GM23338 (cell line): Measurements from ENCODE around the gene ARHGEF1. TPM values are rescaled to one million over a fixed set of nuclear protein-coding genes. Genes with fewer than 3 reads are reported as not detected.

Experiments used
- ATAC-seq: fragments of 200-7000 bp; cut with Tn5 transposase; 3 replicates; pipeline ENCODE4 v1.9.1; 2020
- DNase-seq: peaks from one replicate; pipeline ENCODE4 v3.0.0-alpha.2; 2015; ENCODE audit warnings: low spot score
- H2AFZ ChIP-seq: fragments of 200-600 bp; sonication (generic); 2 replicates; pipeline ENCODE4 v1.8.0; 2016; ENCODE audit warnings: antibody characterized with exemption, mild to moderate bottlenecking, moderate library complexity
- H3F3A ChIP-seq: fragments of 200-600 bp; sonication (generic); replicated peaks from 2 replicates; pipeline ENCODE4 v1.8.0; 2017; ENCODE audit warnings: antibody characterized with exemption, mixed run types, low read depth
- H3K27ac ChIP-seq: fragments of 200-600 bp; sonication (generic); 2 replicates; pipeline ENCODE4 v1.6.1; 2016; ENCODE audit warnings: low read depth
- H3K27me3 ChIP-seq: fragments of 200-600 bp; sonication (generic); 2 replicates; pipeline ENCODE4 v1.8.0; 2016; ENCODE audit warnings: mild to moderate bottlenecking, mixed run types, moderate library complexity; ENCODE audit not compliant: insufficient read depth
- H3K36me3 ChIP-seq: fragments of 200-600 bp; sonication (generic); 2 replicates; pipeline ENCODE4 v1.8.0; 2016; ENCODE audit warnings: mild to moderate bottlenecking; ENCODE audit not compliant: insufficient read depth
- H3K4me1 ChIP-seq: fragments of 200-600 bp; sonication (generic); 2 replicates; pipeline ENCODE4 v1.8.0; 2016; ENCODE audit warnings: mild to moderate bottlenecking, moderate library complexity; ENCODE audit not compliant: insufficient read depth
- H3K4me2 ChIP-seq: fragments of 200-600 bp; sonication (generic); 2 replicates; pipeline ENCODE4 v1.7.1; 2017; ENCODE audit warnings: mixed run types
- H3K4me3 ChIP-seq: fragments of 200-600 bp; sonication (generic); 2 replicates; pipeline ENCODE4 v1.6.1; 2016; ENCODE audit warnings: mixed run types
- H3K79me2 ChIP-seq: fragments of 200-600 bp; sonication (generic); replicated peaks from 2 replicates; pipeline ENCODE4 v1.8.0; 2017; ENCODE audit warnings: mild to moderate bottlenecking; ENCODE audit not compliant: insufficient read depth
- H3K9me2 ChIP-seq: fragments of 200-600 bp; sonication (generic); 2 replicates; pipeline ENCODE4 v1.8.0; 2017; ENCODE audit not compliant: insufficient read depth
- H4K20me1 ChIP-seq: fragments of 200-600 bp; sonication (generic); replicated peaks from 2 replicates; pipeline ENCODE4 v1.8.0; 2017; ENCODE audit warnings: mild to moderate bottlenecking; ENCODE audit not compliant: insufficient read depth
- H3K27ac Mint-ChIP-seq: 2 replicates; pipeline ENCODE4 v1.8.0; 2020; ENCODE audit warnings: inconsistent platforms, mild to moderate bottlenecking, moderate library complexity, mixed read lengths
- H3K27me3 Mint-ChIP-seq: 3 replicates; pipeline ENCODE4 v1.8.0; 2022; ENCODE audit warnings: low read depth, mild to moderate bottlenecking, moderate library complexity, mixed read lengths, inconsistent platforms; ENCODE audit not compliant: insufficient read depth, poor library complexity
- H3K36me3 Mint-ChIP-seq: 3 replicates; pipeline ENCODE4 v1.8.0; 2021; ENCODE audit warnings: low read depth, mild to moderate bottlenecking, inconsistent platforms, moderate library complexity, mixed read lengths
- H3K4me1 Mint-ChIP-seq: 3 replicates; pipeline ENCODE4 v1.8.0; 2020; ENCODE audit warnings: mild to moderate bottlenecking, inconsistent platforms, mixed read lengths
- H3K4me3 Mint-ChIP-seq: 3 replicates; pipeline ENCODE4 v1.8.0; 2021; ENCODE audit warnings: moderate library complexity, mild to moderate bottlenecking, inconsistent platforms, mixed read lengths
- H3K9me3 Mint-ChIP-seq: 3 replicates; pipeline ENCODE4 v1.8.0; 2020; ENCODE audit warnings: moderate library complexity, mild to moderate bottlenecking, inconsistent platforms, mixed read lengths
- CREB1 ChIP-seq: fragments of 250-450 bp; sonication (Bioruptor Pico); IDR thresholded peaks from 2 replicates; pipeline ENCODE4 v1.5.0; 2020; ENCODE audit warnings: low read depth, mild to moderate bottlenecking, moderate library complexity
- CTCF ChIP-seq, 2 experiments: fragments of 200-600 bp in 1 of 2; sonication (generic) in 1 of 2; conservative IDR thresholded peaks; 2 replicates each; pipeline versions ENCODE4 v1.5.1 to v1.6.1; 2016 to 2017; ENCODE audit warnings: antibody characterized with exemption in 2 of 2, low read depth in 2 of 2, mild to moderate bottlenecking in 2 of 2, moderate library complexity in 1 of 2
- EZH2 ChIP-seq: fragments of 200-600 bp; sonication (generic); IDR thresholded peaks from one replicate; pipeline ENCODE4 v1.8.0; 2017; ENCODE audit warnings: antibody characterized with exemption, mild to moderate bottlenecking, low read depth; ENCODE audit not compliant: unreplicated experiment
- EZH2phosphoT487 ChIP-seq: fragments of 200-600 bp; sonication (generic); IDR thresholded peaks from one replicate; pipeline ENCODE4 v1.8.1; 2018; ENCODE audit warnings: antibody characterized with exemption; ENCODE audit not compliant: unreplicated experiment
- JUNB ChIP-seq: IDR thresholded peaks from one replicate; pipeline ENCODE4 v1.6.1; 2016; ENCODE audit warnings: antibody characterized with exemption; ENCODE audit not compliant: unreplicated experiment
- NANOG ChIP-seq: IDR thresholded peaks from 2 replicates; pipeline ENCODE4 v1.6.1; 2016; ENCODE audit warnings: antibody characterized with exemption, borderline replicate concordance
- POLR2AphosphoS5 ChIP-seq: IDR thresholded peaks from 2 replicates; pipeline ENCODE4 v1.6.1; 2016; ENCODE audit warnings: antibody characterized with exemption, low read depth
- STAT1 ChIP-seq: IDR thresholded peaks from one replicate; pipeline ENCODE4 v1.6.1; 2016; ENCODE audit warnings: antibody characterized with exemption; ENCODE audit not compliant: unreplicated experiment
- ZNF114 ChIP-seq: fragments of 250-450 bp; sonication (Bioruptor Pico); IDR thresholded peaks from 2 replicates; pipeline ENCODE4 v1.5.0; 2020; ENCODE audit warnings: mild to moderate bottlenecking, moderate library complexity
- ZNF331 ChIP-seq: fragments of 250-450 bp; sonication (Bioruptor Pico); IDR thresholded peaks from 2 replicates; pipeline ENCODE4 v1.5.0; 2020; ENCODE audit warnings: low read depth, mild to moderate bottlenecking, moderate library complexity
- ZNF462 ChIP-seq: fragments of 250-450 bp; sonication (Bioruptor Pico); IDR thresholded peaks from 2 replicates; pipeline ENCODE4 v1.5.0; 2020; ENCODE audit warnings: mild to moderate bottlenecking, moderate library complexity
- polyA plus RNA-seq: library from polyadenylated mRNA; unstranded; fragments of >200 nt; fragmentation: Nextera tagmentation; extraction: Ambion mirVana; gene quantifications from 2 replicates; pipeline ENCODE4 v1.2.1, GENCODE V29; 2016
- total RNA-seq: library from RNA; depleted of rRNA; stranded (reverse); fragments of >200 nt; shearing (Covaris generic); gene quantifications from 2 replicates; pipeline ENCODE4 v1.2.3, GENCODE V29; 2014
- TF ChIP-seq, protein P1 (sequence below): IDR thresholded peaks from one replicate; pipeline ENCODE4 v1.6.1; 2018; ENCODE audit warnings: antibody characterized with exemption; ENCODE audit not compliant: unreplicated experiment
- TF ChIP-seq, protein P2 (sequence below): IDR thresholded peaks from 2 replicates; pipeline ENCODE4 v1.6.1; 2016; ENCODE audit warnings: antibody characterized with exemption

The ARHGEF1 gene
- total and polyA plus RNA-seq, 2 experiments from 2014 or later = 41.3 to 44.7 TPM

- Mint-ChIP-seq H3K36me3 (peaks cover 3% of the 10 kb centered on the region; the same call in 1 of the 3 replicates), H3K27me3 (peaks cover 61% of the 10 kb centered on the region), H3K4me1 (peaks cover 23% of the 10 kb centered on the region), H3K9me3 (peaks cover 4% of the 10 kb centered on the region; the same call in 1 of the 3 replicates), H3K27ac (no peak overlapping the region), H3K4me3 (no peak overlapping the region)
- DNase-seq (peak; percentile 1), ATAC-seq (no peak)
- Histone ChIP-seq H3K4me3 (no peak overlapping the region), H4K20me1 (peaks cover 6% of the 10 kb centered on the region; the same call in 1 of the 2 replicates), H3F3A (peaks cover 4% of the 10 kb centered on the region), H3K27me3 (peaks cover 88% of the 10 kb centered on the region), H3K36me3 (no peaks in the 10 kb centered on the region), H3K4me2 (no peak overlapping the region), H3K9me2 (no peaks in the 10 kb centered on the region), H2AFZ (no peak overlapping the region), H3K4me1 (peaks cover 7% of the 10 kb centered on the region), H3K79me2 (no peaks in the 10 kb centered on the region), H3K27ac (no peak overlapping the region)
- TF ChIP-seq JUNB (no peak), STAT1 (no peak), CTCF (conservative IDR thresholded peaks at IDR 0.05; ENCODE audit: low read depth in 2 of 2) (no peak), ZNF462 (CRISPR knock-in tag) (no peak), CREB1 (CRISPR knock-in tag) (no peak), POLR2AphosphoS5 (no peak), ZNF331 (CRISPR knock-in tag) (no peak), ZNF114 (CRISPR knock-in tag) (no peak), EZH2phosphoT487 (no peak), EZH2 (no peak), NANOG (no peak)
- TF ChIP-seq, protein P1, sequence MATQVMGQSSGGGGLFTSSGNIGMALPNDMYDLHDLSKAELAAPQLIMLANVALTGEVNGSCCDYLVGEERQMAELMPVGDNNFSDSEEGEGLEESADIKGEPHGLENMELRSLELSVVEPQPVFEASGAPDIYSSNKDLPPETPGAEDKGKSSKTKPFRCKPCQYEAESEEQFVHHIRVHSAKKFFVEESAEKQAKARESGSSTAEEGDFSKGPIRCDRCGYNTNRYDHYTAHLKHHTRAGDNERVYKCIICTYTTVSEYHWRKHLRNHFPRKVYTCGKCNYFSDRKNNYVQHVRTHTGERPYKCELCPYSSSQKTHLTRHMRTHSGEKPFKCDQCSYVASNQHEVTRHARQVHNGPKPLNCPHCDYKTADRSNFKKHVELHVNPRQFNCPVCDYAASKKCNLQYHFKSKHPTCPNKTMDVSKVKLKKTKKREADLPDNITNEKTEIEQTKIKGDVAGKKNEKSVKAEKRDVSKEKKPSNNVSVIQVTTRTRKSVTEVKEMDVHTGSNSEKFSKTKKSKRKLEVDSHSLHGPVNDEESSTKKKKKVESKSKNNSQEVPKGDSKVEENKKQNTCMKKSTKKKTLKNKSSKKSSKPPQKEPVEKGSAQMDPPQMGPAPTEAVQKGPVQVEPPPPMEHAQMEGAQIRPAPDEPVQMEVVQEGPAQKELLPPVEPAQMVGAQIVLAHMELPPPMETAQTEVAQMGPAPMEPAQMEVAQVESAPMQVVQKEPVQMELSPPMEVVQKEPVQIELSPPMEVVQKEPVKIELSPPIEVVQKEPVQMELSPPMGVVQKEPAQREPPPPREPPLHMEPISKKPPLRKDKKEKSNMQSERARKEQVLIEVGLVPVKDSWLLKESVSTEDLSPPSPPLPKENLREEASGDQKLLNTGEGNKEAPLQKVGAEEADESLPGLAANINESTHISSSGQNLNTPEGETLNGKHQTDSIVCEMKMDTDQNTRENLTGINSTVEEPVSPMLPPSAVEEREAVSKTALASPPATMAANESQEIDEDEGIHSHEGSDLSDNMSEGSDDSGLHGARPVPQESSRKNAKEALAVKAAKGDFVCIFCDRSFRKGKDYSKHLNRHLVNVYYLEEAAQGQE = no peak
- TF ChIP-seq, protein P2, sequence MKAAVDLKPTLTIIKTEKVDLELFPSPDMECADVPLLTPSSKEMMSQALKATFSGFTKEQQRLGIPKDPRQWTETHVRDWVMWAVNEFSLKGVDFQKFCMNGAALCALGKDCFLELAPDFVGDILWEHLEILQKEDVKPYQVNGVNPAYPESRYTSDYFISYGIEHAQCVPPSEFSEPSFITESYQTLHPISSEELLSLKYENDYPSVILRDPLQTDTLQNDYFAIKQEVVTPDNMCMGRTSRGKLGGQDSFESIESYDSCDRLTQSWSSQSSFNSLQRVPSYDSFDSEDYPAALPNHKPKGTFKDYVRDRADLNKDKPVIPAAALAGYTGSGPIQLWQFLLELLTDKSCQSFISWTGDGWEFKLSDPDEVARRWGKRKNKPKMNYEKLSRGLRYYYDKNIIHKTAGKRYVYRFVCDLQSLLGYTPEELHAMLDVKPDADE = no peak
Observed at GRCh38 chr19:41936961-41937360, 54.0 kb downstream of the ARHGEF1 start.
